Fibroblast of gingiva (primary cell): ENCODE results near the gene RGS9.
"Not testable (repeated sequence)": the region's sequence is repeated elsewhere in the genome, so short reads cannot be mapped to it uniquely, and the experiment has no call there.

ENCODE experiments used
- DNase-seq: peaks from one replicate; pipeline ENCODE4 v3.0.0-alpha.2; 2011; ENCODE audit warnings: low read depth

The RGS9 gene

DNA sequence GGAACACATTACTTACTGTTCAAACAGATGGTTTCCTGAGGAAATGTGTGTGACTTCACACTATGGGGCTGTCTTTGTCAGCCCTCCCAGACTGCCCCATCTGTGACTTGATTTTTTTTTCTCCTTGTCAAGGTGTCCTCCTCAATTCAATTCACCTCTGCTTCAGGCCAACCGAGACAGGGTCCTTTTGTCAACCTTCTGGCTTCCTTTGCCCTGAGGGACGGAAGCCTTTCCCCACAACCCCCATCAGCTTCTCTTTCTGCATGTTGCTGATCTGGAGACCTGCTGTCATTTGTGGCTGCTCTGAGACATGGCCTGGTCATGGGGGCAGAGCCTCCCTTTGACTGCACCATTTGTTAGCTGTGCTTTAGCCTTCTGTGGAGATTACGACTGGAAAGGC lies 21.3 kb upstream of the RGS9 start:
- DNase-seq: no peak

DNA sequence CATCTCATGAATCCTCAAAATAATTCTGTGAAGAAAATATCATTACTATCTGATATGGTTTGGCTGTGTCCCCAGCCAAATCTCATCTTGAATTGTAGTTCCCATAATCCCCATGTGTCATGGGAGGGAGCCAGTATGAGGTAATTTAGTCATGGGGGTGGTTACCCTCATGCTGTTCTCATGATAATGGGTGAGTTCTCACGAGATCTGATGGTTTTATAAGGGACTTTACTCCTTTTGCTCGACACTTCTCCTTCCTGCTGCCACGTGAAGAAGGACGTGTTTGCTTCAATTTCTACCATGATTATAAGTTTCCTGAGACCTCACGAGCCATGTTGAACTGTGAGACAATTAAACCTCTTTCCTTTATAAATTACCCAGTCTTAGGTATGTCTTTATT lies 20.7 kb upstream of the RGS9 start:
- not testable (repeated sequence) for DNase-seq

DNA sequence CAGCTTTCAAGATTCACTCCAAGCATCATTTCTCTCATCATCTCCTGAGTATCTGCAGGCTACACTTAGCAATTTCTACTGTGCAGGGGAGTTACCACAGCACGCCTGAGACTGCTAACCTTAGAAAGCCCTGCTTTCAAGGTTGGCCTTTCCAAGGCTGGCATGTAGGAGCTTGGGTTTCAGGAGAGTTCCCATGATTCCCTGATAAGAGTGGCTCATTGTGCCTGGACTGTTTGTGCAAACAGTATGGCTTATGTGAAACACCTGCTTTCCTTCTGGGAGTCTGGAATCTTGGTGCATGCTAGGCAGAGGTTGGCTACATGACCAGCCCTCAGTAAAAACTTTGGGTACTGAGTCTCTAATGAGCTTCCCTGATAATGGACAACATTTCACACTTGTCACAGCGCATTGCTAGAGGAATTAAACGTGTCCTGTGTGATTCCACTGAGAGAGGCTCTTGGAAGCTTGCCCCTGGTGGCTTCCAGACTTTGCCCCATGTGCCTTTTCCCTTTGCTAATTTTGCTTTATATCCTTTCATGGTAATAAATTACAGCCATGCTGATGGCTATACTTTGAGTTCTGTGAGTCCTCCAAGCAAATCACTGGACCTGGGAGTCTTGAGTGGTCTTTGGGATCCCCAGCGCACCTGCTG lies 19.7 kb upstream of the RGS9 start:
- no peak for DNase-seq

DNA sequence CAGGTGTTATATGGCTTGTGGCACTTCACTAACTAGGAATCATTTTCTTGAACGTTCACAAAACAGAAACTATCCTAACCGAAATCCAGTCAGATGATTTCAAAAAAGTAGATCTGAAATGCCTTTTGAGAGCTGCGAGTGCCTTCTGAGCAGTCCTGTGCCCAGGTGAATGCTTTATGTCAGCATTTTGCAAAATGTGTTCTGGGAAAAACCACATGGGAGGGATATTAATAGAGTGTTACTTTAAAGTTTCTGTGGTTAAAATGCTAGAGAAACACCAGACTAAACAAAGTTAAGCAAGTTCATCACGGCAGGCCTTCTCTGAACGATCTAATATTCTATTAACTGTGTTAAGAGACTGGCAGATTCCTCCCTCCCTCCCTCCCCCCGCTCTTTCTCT lies 15.8 kb upstream of the RGS9 start:
- no peak for DNase-seq

DNA sequence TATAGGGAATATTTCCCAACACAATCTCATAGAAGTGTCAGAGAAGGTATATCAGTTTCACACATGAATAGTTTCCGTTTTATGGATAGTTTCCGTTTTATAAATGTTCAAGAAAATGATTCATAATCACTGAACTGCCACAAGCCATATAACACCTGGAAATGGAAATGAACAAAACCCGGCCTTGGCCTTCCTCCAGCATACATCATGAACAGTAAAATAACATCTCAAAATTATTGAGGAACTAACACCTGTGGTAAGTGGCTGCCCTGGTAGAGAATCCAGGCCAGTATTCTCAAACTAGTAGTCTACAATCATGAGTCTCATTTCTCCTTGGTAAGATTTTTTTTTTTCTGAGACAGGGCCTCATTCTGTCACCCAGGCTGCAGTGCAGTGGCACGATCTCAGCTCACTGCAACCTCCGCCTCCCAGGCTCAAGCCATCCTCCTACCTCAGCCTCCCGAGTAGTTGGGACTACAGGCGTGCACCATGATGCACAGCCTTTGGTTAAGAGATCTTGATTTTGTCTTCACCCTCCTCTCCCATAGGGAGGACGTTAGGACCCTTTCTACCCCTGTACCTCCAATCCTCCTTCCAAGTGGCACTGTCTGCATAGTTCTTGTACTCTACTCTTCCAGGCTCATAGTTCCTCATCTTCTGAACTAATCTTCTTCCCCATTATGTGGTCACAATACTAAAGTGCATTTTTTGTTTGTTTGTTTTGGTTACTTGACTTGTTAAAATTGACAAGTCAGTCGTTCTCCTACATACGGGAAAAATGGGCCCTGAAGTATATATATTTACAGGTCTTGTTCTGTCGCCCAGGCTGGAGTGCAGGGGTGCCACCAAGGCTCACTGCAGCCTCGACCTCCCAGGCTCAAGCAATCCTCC lies 15.0 kb upstream of the RGS9 start:
- DNase-seq: no peak

DNA sequence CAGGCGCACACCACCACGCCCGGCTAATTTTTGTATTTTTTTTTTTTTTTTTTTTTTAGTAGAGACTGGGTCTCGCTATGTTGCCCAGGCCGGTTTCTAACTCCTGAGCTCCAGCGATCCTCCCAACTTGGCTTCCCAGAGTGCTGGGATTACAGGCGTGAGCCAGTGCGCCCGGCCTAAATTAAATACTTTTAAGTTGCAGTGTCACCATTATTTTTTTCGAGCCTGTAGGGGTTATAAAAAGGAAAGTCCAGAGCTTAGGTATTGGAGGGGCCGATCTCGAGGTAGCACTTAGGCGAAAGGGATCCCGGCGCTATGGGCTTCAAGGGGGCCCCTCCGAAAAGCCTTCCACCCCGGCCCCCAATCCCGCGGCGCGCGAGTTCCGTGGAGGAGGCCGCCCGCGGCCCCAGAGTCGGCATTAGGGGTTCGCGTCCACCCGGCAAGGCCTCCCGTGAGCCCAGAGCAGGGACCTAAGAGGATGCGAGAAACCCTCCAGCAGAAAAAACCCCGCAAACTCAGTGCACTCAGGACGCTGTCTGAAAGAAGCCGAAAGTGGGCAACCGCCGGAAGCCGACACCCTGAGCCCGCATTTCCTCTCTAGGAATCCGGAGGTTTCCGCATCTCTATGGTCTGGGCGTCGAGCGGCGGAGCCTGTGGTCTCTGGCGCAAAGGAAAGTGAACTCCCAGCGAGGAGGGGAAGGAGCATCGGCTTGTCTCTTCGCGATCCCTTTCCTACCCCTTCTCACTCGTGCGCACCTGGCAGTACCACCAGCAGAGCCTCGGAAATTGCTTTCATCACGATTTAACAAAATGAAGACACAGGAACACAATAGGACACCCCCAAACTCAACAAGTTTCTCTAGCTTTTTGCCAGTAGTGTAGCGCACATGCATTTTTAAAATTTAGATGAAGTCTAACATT lies 14.1 kb upstream of the RGS9 start:
- peak; percentile 91 for DNase-seq

DNA sequence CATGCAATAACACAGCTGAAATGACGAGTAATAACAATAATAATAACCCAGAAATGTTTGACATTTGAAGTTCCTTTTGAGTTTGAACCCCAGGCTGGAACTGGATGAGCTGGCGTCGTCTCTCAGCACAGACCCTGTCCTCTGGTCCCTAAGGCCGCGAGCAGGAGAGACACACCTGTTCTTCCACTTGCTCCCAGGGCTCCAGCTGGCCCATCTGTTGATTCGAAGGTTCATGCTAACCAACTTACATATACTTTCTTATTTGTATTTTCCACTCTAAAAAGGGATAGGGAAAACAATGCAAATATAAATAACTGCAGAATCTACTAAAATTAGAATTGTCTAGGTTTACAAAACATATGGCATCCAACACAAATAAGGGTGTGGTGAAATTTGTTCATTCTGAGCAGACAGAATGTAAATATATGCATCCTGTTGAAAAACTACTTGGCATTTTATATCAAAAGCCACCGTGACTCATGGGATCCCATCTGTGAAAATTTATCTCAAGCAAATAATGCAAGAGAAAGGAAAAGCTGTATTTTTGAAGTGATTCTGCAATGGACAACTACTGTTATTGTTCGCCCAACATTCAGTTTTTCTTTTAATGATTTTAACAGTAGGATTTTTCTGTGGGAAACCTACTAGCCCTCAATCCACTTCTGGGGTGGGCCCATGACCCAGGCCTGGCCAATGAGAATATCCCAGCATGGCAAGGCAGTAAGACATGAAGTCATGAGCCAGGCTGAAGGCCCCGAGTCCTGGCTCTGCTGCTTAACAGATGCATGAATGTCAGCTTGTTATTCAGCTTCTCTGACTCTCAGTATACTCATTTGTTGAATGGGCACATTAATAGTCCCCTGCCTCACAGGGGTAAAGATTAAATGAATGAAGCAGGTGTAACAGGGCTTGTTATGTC lies 13.2 kb upstream of the RGS9 start:
- peak; percentile 80 for DNase-seq

DNA sequence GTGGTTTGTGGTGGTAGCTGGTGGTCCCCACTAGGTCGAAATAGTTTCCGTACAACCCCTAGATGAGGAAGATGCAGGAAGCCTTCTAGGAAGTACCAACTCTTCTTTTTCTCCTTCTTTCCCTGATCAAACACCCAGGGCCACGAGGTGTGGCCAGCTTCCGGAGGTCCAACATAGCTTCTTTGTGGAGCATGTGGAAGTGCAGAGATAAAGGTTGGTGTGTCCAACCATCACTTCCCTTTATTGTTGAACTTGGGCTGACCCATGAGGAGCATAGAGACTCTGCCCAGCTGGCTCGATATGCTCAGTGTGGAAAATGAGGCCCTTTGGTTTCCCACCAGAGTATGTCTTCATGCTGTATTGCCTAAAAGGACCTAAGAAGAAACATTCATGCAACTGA lies 6.3 kb upstream of the RGS9 start:
- no peak for DNase-seq

DNA sequence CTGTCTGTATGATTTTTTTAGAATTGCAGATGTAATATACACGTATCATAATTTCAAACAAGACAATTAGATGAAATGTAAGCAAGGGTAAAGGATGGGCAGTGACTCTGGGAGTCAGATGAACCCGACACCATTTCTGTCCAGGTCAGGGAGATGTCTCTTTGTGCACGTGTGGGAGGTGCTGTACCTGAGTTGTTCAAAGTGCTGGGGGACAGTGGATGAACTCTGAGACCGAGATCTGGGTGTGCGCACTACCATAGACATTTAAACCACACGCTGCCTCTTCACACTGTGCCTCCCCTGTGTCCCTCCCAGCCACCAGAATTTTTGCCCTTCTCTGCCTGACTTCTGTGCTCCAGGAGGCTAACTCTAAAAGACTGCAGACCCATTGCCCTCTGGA lies 5.9 kb upstream of the RGS9 start:
- no peak for DNase-seq

DNA sequence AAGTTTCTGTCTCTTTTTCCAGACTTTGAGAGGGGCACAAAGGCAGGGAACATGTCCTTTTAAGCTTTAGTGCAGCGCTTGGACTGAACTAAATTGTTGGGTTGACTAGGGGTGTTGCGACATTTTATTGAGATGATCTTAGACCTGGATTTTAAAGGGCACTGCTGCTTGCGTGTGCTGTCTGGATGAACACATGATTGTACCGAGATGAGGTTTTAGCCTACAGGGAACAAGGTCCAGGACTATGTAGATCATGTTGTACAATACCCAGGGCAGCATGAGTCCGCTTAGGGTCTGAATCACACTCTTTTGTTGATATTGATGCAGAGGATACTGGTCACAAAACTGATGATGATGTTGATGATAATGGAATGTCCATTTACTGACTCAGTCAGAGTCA lies 5.2 kb upstream of the RGS9 start:
- DNase-seq: peak; percentile 92

DNA sequence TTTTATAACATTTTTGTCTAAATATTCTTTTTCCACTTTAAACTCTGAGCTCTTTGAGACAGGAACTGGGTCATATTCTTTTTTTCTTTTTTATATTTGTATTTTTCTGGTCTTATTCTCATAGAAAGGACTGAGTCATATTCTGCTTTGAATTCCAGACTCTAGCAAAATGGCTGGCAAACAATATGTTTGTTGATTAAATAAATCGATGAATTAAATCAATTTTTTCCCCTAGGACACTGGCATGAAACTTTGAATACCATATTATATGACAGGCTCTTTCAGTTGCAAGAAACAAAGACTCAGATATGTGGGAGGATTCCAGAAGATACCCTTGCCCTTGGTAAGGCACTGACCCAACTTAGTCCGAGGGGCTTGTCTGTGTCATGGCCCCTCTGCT lies 3.1 kb upstream of the RGS9 start:
- no peak for DNase-seq

DNA sequence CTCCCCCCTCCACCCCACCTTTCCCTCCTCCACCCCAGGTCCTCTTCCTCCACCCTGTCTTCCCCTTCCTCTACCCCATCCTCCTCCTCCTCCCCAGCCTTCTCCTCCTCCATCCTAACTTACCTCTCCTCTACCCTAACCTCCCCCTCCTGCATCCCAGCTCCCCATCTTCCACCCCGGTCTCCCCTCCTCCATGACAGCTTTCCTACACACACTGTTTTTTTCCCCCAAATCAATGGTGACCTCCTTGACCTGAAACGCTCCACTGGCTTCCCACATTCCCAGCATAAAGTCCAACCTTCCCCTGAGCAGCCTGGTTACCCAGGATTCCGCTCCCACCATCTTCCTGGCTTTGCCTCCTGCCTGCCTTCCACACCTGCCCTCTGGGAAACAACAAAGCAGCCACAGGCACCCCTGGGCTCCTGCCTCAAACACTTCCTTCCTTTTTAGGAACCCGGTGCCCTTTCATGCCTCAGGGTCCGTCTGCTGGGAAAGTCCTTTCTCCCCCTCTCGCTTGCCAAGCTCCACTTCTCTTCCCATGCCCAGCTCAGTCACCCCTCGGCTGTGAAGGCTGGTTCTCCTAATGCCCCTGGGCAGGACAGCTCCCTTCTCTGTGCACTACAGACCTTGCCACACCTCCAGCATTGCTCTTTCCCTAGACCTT lies 2.1 kb downstream of the RGS9 start:
- no peak for DNase-seq

DNA sequence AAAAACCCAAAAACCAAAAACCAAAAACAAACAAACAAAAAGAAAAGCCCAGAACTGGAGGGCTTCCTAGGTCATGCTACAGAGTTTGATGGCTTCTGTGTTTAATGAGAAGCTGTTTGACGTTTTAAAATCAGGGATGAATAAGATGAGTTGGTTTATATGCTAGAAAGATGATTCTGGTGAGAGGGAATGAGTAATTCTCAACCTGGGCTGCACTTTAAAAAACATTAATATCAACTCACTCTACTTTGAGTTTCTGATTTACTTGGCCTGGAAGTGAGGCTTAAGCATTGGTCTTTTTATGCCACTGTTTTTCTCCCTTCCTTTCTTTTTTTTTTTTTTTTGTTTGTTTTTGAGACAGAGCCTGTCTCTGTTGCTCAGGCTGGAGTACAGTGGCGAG lies 5.1 kb downstream of the RGS9 start:
- no peak for DNase-seq

DNA sequence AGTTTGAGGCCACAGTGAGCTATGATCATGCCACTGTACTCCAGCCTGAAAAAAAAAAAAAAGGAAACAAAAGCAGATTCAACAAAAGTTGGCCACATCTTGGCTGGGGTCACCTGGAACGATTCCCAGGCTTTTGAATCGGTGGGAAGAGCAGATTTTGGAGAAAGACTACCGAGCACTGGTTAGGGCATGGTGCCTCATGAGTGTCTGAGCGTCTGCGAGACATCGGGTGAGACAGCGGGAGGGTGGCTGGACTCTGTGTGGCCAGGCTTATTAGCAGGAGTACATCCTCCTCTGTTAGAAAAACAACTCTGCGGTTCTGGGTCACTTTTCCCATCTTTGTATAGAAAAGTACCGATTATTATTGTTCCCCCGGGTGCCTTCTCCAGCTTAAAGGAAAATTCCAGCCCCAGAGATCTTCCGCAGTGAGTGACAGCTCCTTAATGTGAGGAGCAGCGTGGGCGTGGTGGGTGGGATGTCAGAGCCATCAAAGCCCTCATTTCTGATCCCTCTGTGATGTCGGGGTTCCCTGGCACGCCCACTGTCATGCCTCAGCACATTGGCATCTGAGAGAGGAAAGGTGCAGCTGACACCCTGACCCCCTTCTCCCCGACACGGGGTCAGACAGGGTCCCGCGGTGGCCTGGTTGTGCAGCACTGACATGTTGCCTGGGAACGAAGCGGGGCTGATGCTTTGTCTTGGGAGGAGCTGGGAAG lies 6.9 kb downstream of the RGS9 start:
- no peak for DNase-seq

DNA sequence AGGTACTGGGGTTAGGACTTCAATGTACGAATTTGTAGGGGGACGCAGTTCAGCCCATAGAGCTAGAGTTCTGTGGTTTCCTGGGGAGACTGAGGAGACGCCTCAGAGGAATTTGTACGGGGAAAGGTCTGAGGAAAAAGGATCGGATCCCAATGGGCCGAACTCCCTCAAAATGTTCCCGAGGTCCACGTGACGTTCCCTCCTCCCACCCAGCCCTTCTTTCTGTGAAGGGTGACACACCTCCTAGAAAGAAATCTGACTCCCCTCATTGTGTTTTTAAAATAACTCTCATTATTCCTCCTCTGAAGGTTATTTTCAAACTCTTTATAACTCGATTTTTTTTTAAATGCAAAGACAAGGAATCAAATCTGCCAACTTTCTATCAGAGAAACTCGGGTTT lies 8.6 kb downstream of the RGS9 start:
- DNase-seq: no peak

DNA sequence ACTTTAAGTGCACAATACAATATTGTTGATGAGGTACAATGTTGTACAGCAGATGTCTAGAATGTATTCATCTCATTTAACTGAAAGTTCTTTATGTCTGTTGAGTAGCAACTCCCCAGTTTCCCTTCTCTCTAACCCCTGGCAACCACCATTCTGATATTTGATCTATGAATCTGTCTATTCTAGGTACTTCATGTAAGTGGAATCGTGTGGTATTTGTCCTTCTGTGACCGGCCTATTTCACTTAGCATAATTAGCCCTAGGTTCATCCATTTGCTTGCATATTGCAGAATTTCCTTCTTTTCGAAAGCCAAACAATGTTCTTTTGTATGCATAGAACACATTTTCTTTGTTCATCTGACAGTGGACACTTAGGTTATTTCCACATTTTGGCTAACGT lies 10.8 kb downstream of the RGS9 start:
- DNase-seq: no peak

DNA sequence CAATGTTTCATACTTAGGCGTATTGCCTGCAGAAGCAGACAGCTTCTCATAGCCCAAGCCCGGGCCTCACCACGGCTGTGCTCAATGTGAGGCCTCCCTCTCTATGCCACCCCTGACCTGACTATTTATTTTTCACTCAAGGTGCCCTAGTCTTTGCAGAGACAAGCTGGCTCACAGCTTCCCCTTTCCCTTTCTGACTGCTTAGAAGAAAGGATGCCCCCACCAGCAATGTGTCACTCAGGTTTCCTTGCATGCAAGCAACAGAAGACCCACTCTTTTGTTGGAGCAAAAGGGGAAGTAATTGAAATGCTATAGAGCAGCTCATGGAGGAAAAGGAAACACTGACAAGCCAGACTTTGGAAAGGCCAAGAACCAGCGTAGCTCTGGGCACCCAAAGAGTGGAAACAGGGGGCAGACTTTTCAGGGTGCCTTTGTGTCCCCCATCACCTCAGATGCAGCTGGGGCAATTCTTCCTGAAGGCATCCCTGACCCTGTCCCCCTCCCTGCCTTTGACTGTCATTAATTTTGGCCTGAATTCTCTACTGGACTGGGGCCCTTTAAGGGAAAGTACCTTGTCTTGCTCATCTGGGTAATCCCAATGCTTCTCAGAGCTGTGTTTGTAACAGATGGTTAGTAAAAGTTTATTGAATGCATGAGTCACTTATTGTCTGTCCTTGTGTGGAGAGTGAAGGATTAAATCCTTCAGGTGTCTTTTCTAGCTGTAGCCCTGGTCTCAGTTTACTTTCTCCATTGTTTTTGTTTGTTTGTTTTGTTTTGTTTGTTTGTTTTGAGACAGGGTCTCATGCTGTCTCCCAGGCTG lies 17.8 kb downstream of the RGS9 start:
- no peak for DNase-seq

DNA sequence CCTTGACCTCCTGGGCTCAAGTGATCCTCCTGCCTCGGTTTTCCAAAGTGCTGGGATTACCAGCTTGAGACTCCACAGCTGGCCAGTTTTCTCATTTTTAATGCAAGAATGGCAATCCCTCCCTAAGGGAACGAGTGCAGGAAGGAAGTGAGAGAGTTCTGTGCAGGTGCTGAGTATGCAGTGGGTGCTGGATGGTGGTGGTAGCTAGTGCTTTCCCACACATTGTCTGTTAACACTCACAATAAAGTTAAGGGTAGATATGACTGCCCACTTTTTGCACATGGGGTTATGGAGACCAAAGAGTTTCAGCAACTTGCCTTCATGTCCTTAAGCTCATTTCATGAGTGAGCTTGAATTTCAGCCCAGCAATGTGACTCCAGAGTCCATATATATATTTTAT lies 18.5 kb downstream of the RGS9 start:
- no peak for DNase-seq

DNA sequence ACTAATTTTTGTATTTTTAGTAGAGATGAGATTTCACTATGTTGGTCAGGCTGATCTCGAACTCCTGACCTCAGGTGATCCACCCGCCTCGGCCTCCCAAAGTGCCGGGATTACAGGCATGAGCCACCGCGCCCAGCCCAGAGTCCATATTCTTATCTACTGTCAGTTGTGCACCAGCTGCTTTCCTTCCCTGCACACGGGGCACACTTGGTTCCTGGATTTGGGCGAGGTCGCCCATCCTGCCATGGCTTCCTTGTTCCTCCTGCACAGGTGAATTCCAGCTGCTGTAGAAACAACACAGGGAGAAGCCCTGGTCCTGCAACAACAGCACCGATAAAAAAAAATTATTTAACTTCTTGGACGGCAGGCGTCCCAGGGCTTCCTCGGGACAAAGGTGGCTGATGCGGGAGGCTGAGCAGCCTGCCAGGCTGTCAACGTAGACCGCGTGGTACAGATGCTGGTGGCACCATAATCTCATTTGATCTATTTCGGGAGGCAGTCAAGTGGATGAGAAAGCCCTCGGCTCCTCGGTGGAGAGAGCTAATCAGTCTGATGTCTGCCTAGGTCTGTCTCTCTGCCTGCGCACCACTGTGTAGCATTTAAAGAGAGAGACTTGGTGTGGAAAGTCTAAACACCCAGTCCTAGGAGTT lies 19.1 kb downstream of the RGS9 start:
- no peak for DNase-seq
